Body of pancreas (tissue), 4 donors: ENCODE results near the gene SC5D. TPM values are rescaled to one million over a fixed set of nuclear protein-coding genes. Genes with fewer than 3 reads are reported as not detected.

Source experiments
- ATAC-seq: fragments of 150-250 bp; one replicate; pipeline ENCODE4 v1.9.1; 2016
- DNase-seq, 4 donors: peaks; one replicate each; pipeline ENCODE4 v3.0.0-alpha.2; 2019
- H3K27ac ChIP-seq, 4 donors: fragments of 200-600 bp; sonication (generic); 1 replicate in 3 of 4; 2 replicates in 1 of 4; pipeline versions ENCODE4 v1.5.1 to v1.6.1; 2016 to 2019; ENCODE audit warnings: mild to moderate bottlenecking in 1 of 4, mixed read lengths in 1 of 4, moderate library complexity in 1 of 4
- H3K27me3 ChIP-seq, 2 donors: fragments of 200-600 bp; sonication (generic); one replicate each; pipeline ENCODE4 v1.6.0; 2016; ENCODE audit warnings: mild to moderate bottlenecking in 1 of 2
- H3K36me3 ChIP-seq, 2 donors: fragments of 200-600 bp; sonication (generic); replicated peaks in 1 of 2; 2 replicates each; pipeline ENCODE4 v1.5.1; 2016; ENCODE audit warnings: low read depth in 2 of 2; ENCODE audit not compliant: insufficient read depth in 1 of 2
- H3K4me1 ChIP-seq: fragments of 200-600 bp; sonication (generic); one replicate; pipeline ENCODE4 v1.6.0; 2016
- H3K4me3 ChIP-seq, 2 donors: fragments of 200-600 bp; sonication (generic); 1 replicate in 1 of 2; 2 replicates in 1 of 2; pipeline ENCODE4 v1.5.1; 2016 to 2019
- H3K9me3 ChIP-seq, 3 donors: fragments of 200-600 bp; sonication (generic); 1 replicate in 2 of 3; 2 replicates in 1 of 3; pipeline ENCODE4 v1.5.1; 2016
- CTCF ChIP-seq, 7 experiments: fragments of 450-650 bp in 4 of 7; fragments of 200-600 bp in 3 of 7; sonication (generic) in 3 of 7; IDR thresholded peaks; one replicate each; pipeline ENCODE4 v1.5.1; 2016 to 2019; ENCODE audit warnings: antibody characterized with exemption in 7 of 7
- POLR2A ChIP-seq, 3 donors: fragments of 450-650 bp; IDR thresholded peaks; one replicate each; pipeline ENCODE4 v1.6.1; 2016; ENCODE audit warnings: antibody characterized with exemption in 3 of 3, mild to moderate bottlenecking in 2 of 3
- WGBS, 2 donors: methylation state at CpG; one replicate each; pipeline ENCODE4 v1.1.5; 2017; 5-methylcytosine and 5-hydroxymethylcytosine counted together
- intact Hi-C: fragments of 100-400 bp; cut with DNase I; formaldehyde crosslinking; loops from one replicate; pipeline ENCODE4 v1.15.1; 2023
- total RNA-seq, 2 donors: library from RNA; depleted of rRNA; stranded (reverse); fragments of >200 nt; gene quantifications; one replicate each; pipeline ENCODE4 v1.1.0, GENCODE V29; 2016

The SC5D gene
- total RNA-seq, 2 donors from 2014 or later, result 9.2 to 22.1 TPM

- DNase-seq (no peak), ATAC-seq (no peak)
- no peaks in the 10 kb centered on the region for H3K9me3 ChIP-seq
- 44 to 45% methylated on average over 5 of the region's 5 CpGs for WGBS, 2 donors
- H3K4me3 ChIP-seq, result no peak overlapping the region
- H3K4me1 ChIP-seq, result peaks cover 8% of the 10 kb centered on the region
- no peak for TF ChIP-seq CTCF (IDR thresholded peaks at IDR 0.05)
- no peak for TF ChIP-seq POLR2A (IDR thresholded peaks at IDR 0.05)
- no peaks in the 10 kb centered on the region for H3K27me3 ChIP-seq
- no peaks in the 10 kb centered on the region for H3K36me3 ChIP-seq
- no peak overlapping the region for H3K27ac ChIP-seq
- intact Hi-C loops, result no loop called here
These were observed 55.2 kb downstream of the SC5D start for GRCh38 chr11:121347813-121348212.

GRCh38 chr11:121348220-121348875 is 55.8 kb downstream of the SC5D start:
- Histone ChIP-seq H3K9me3 (no peaks in the 10 kb centered on the region), H3K27me3 (no peaks in the 10 kb centered on the region), H3K4me1 (peaks cover 8% of the 10 kb centered on the region), H3K4me3 (no peak overlapping the region), H3K36me3 (no peaks in the 10 kb centered on the region), H3K27ac (no peak overlapping the region)
- DNase-seq (no peak), ATAC-seq (no peak)
- no peak for TF ChIP-seq CTCF (IDR thresholded peaks at IDR 0.05)
- TF ChIP-seq POLR2A (IDR thresholded peaks at IDR 0.05), result no peak
- intact Hi-C loops, result no loop called here
- WGBS, 2 donors, result 32 to 39% methylated on average over 7 of the region's 7 CpGs

GRCh38 chr11:121349790-121350189 is 57.2 kb downstream of the SC5D start:
- no peak for TF ChIP-seq CTCF (IDR thresholded peaks at IDR 0.05)
- no peak for TF ChIP-seq POLR2A (IDR thresholded peaks at IDR 0.05)
- ATAC-seq (no peak), DNase-seq (no peak)
- no peaks in the 10 kb centered on the region for H3K27me3 ChIP-seq
- no peaks in the 10 kb centered on the region for H3K9me3 ChIP-seq
- no peaks in the 10 kb centered on the region for H3K36me3 ChIP-seq
- intact Hi-C loops, result no loop called here
- H3K4me3 ChIP-seq, result no peak overlapping the region
- peaks cover 8% of the 10 kb centered on the region for H3K4me1 ChIP-seq
- 32 to 45% methylated on average over 1 of the region's 1 CpG for WGBS, 2 donors
- no peak overlapping the region for H3K27ac ChIP-seq

GRCh38 chr11:121350314-121351082 is 57.9 kb downstream of the SC5D start:
- TF ChIP-seq POLR2A (IDR thresholded peaks at IDR 0.05) (no peak), CTCF (IDR thresholded peaks at IDR 0.05) (no peak)
- no peaks in the 10 kb centered on the region for H3K27me3 ChIP-seq
- WGBS, 2 donors, result 57 to 67% methylated on average over 3 of the region's 3 CpGs
- no peaks in the 10 kb centered on the region for H3K9me3 ChIP-seq
- ATAC-seq (no peak), DNase-seq (no peak)
- intact Hi-C loops, result no loop called here
- no peak overlapping the region for H3K27ac ChIP-seq
- no peak overlapping the region for H3K4me3 ChIP-seq
- peaks cover 8% of the 10 kb centered on the region for H3K4me1 ChIP-seq
- no peaks in the 10 kb centered on the region for H3K36me3 ChIP-seq
